HEK293 (cell line): ENCODE measurements around the gene PTBP1.

Source experiments
- TCF7L2 ChIP-seq: IDR thresholded peaks from 2 replicates; pipeline ENCODE4 v1.6.1; 2011; ENCODE audit warnings: low read depth, mild to moderate bottlenecking, inconsistent platforms, low read length, moderate library complexity, borderline replicate concordance
- YY1 ChIP-seq: fragments of 450-650 bp; formaldehyde crosslinking; IDR thresholded peaks from 2 replicates; pipeline ENCODE4 v1.5.1; 2018; ENCODE audit warnings: missing biosample characterization, missing genetic modification characterization
- ZNF121 ChIP-seq: fragments of 450-650 bp; formaldehyde crosslinking; IDR thresholded peaks from 2 replicates; pipeline ENCODE4 v1.5.1; 2016; ENCODE audit warnings: missing biosample characterization, missing genetic modification characterization

DNA sequence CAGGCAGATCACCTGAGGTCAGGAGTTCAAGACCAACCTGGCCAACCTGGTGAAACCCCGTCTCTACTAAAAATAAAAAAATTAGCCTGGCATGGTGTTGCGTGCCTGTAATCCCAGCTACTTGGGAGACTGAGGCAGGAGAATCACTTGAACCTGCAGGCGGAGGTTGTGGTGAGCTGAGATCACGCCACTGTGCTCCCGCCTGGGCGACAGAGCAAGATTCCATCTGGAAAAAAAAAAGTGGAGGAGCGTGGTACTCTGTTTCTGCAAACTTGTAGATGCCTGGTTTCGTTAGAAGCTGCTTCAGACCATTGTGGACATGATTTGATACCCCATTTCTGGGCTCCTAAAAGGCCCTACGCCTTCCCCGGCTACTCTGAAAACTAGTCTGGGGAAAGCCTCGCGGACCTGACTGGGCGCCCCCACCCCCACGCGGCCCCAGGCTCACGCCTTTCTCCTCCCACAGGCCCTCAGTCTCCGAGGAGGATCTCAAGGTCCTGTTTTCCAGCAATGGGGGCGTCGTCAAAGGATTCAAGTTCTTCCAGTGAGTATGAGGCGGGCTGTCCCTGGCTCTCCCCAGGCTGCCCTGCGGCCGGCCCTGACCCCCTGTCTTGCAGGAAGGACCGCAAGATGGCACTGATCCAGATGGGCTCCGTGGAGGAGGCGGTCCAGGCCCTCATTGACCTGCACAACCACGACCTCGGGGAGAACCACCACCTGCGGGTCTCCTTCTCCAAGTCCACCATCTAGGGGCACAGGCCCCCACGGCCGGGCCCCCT, 13.0 kb downstream of the PTBP1 start:
- TF ChIP-seq TCF7L2 (no peak), ZNF121 (tag by site-specific recombination) (no peak), YY1 (tag by site-specific recombination) (no peak)
